GM12891 (cell line): ENCODE data around the gene NUFIP2.

Experiments used
- PAX5 ChIP-seq: IDR thresholded peaks from 2 replicates; pipeline ENCODE4 v1.6.1; 2011; ENCODE audit warnings: low read length, moderate library complexity, mild to moderate bottlenecking; ENCODE audit not compliant: insufficient read depth, severe bottlenecking
- POLR2A ChIP-seq: IDR thresholded peaks from 2 replicates; pipeline ENCODE4 v1.6.1; 2011; ENCODE audit warnings: low read depth, low read length, control low read depth
- POLR2AphosphoS5 ChIP-seq: IDR thresholded peaks from 2 replicates; pipeline ENCODE4 v1.6.1; 2011; ENCODE audit warnings: low read depth, low read length, control low read depth
- POU2F2 ChIP-seq: IDR thresholded peaks from 2 replicates; pipeline ENCODE4 v1.6.1; 2011; ENCODE audit warnings: low read depth, mild to moderate bottlenecking, control low read depth, low read length, moderate library complexity
- SPI1 ChIP-seq: IDR thresholded peaks from 2 replicates; pipeline ENCODE4 v1.6.1; 2011; ENCODE audit warnings: low read depth, low read length, control low read depth
- TAF1 ChIP-seq: IDR thresholded peaks from 2 replicates; pipeline ENCODE4 v1.6.1; 2011; ENCODE audit warnings: low read depth, low read length, control low read depth

- no peak for TF ChIP-seq SPI1
- TF ChIP-seq TAF1: no peak
- TF ChIP-seq POLR2A: no peak
- TF ChIP-seq POLR2AphosphoS5: no peak
- no peak for TF ChIP-seq PAX5
- TF ChIP-seq POU2F2: no peak
Measured at GRCh38 chr17:29252101-29252791, 41.7 kb downstream of the NUFIP2 start.
